D341Med (cell line): ENCODE data around the gene TPPP.
"Not testable (repeated sequence)": the region's sequence is repeated elsewhere in the genome, so short reads cannot be mapped to it uniquely, and the experiment has no call there.

Experiments used
- DNase-seq: peaks from one replicate; pipeline ENCODE4 v3.0.0; 2012; ENCODE audit warnings: low spot score

The TPPP gene

GRCh38 chr5:692529-693041, 567 bp downstream of the TPPP start:
- DNase-seq = peak; percentile 33

- DNase-seq = no peak
Observed at GRCh38 chr5:691817-692528, 1.2 kb downstream of the TPPP start.

- not testable (repeated sequence) for DNase-seq
Observed at GRCh38 chr5:691049-691448, 2.1 kb downstream of the TPPP start.

- DNase-seq = not testable (repeated sequence)
Observed at GRCh38 chr5:690293-690692, 2.9 kb downstream of the TPPP start.

GRCh38 chr5:688348-689010, 4.7 kb downstream of the TPPP start:
- DNase-seq = not testable (repeated sequence)

GRCh38 chr5:686936-687335, 6.2 kb downstream of the TPPP start:
- DNase-seq = not testable (repeated sequence)

GRCh38 chr5:686172-686523, 7.0 kb downstream of the TPPP start:
- not testable (repeated sequence) for DNase-seq

GRCh38 chr5:685262-686171, 7.6 kb downstream of the TPPP start:
- DNase-seq = peak; percentile 14

GRCh38 chr5:684751-685216, 8.4 kb downstream of the TPPP start:
- no peak for DNase-seq

- DNase-seq = no peak
Observed at GRCh38 chr5:683551-684481, 9.3 kb downstream of the TPPP start.

- DNase-seq = not testable (repeated sequence)
Observed at GRCh38 chr5:682651-683358, 10.3 kb downstream of the TPPP start.

- not testable (repeated sequence) for DNase-seq
Observed at GRCh38 chr5:682216-682615, 10.9 kb downstream of the TPPP start.

GRCh38 chr5:681317-682191, 11.6 kb downstream of the TPPP start:
- not testable (repeated sequence) for DNase-seq

GRCh38 chr5:680836-681235, 12.3 kb downstream of the TPPP start:
- DNase-seq = not testable (repeated sequence)

GRCh38 chr5:680118-680795, 12.9 kb downstream of the TPPP start:
- not testable (repeated sequence) for DNase-seq

- DNase-seq = not testable (repeated sequence)
Observed at GRCh38 chr5:679166-679895, 13.8 kb downstream of the TPPP start.

GRCh38 chr5:678521-678920, 14.6 kb downstream of the TPPP start:
- DNase-seq = not testable (repeated sequence)
